B cell (primary cell): ENCODE results near the gene EIF3A.

Source experiments
- CTCF ChIP-seq: fragments of 200-600 bp; IDR thresholded peaks from one replicate; pipeline ENCODE4 v1.8.0; 2022; ENCODE audit warnings: antibody characterized with exemption, mild to moderate bottlenecking
- EZH2 ChIP-seq: IDR thresholded peaks from 2 replicates; pipeline ENCODE4 v1.6.1; 2012; ENCODE audit warnings: borderline replicate concordance, low read depth, mild to moderate bottlenecking, moderate library complexity, low read length; ENCODE audit not compliant: insufficient read depth, poor library complexity, severe bottlenecking

- TF ChIP-seq CTCF (no peak), EZH2 (no peak)
These were observed 45.3 kb upstream of the EIF3A start for GRCh38 chr10:119125942-119126341.
